H1 (cell line): ENCODE data around the gene PRRX2. TPM values are rescaled to one million over a fixed set of nuclear protein-coding genes. Genes with fewer than 3 reads are reported as not detected.

Experiments
- CTCF ChIA-PET: fragments of 300-600 bp; sonication (Branson Sonifier 250); formaldehyde crosslinking; loops from one replicate; lab custom pipeline; 2021; ENCODE audit not compliant: partially characterized antibody; lab: Charles Lee
- POLR2A ChIA-PET: fragments of 300-600 bp; sonication (Branson Sonifier 250); formaldehyde crosslinking; loops from one replicate; lab custom pipeline; 2021; ENCODE audit warnings: inconsistent platforms; ENCODE audit not compliant: partially characterized antibody; lab: Charles Lee
- DNase-seq, 2 experiments: peaks; one replicate each; pipeline versions ENCODE4 v3.0.0 to v3.0.0-alpha.2; 2010 to 2022; ENCODE audit warnings: low spot score in 2 of 2, low read depth in 1 of 2, mixed read lengths in 1 of 2
- FAIRE-seq: peaks from 2 replicates; lab custom pipeline; 2011; peaks lifted over from hg19 to GRCh38; lab: Jason Lieb, UNC
- H2AFZ ChIP-seq: 2 replicates; pipeline ENCODE4 v1.8.1; 2012; ENCODE audit warnings: low read length, inconsistent platforms
- H2AK5ac ChIP-seq: 2 replicates; pipeline ENCODE4 v1.6.1; 2013; ENCODE audit warnings: low read depth, low read length
- H2BK120ac ChIP-seq: replicated peaks from 2 replicates; pipeline ENCODE3; 2013; ENCODE audit warnings: low read depth, low read length, inconsistent platforms
- H2BK12ac ChIP-seq: 2 replicates; pipeline ENCODE4 v1.6.1; 2013; ENCODE audit warnings: low read depth, low read length
- H2BK15ac ChIP-seq: 2 replicates; pipeline ENCODE4 v1.6.1; 2013; ENCODE audit warnings: low read length
- H2BK20ac ChIP-seq: 2 replicates; pipeline ENCODE4 v1.6.1; 2013; ENCODE audit warnings: low read length
- H2BK5ac ChIP-seq: 2 replicates; pipeline ENCODE4 v1.6.1; 2013; ENCODE audit warnings: low read depth, low read length
- H3K14ac ChIP-seq: 2 replicates; pipeline ENCODE4 v1.6.1; 2013; ENCODE audit warnings: inconsistent platforms; ENCODE audit not compliant: insufficient read length
- H3K18ac ChIP-seq: 2 replicates; pipeline ENCODE4 v1.6.1; 2013; ENCODE audit warnings: low read length; ENCODE audit errors: extremely low read depth
- H3K23ac ChIP-seq: 2 replicates; pipeline ENCODE4 v1.6.1; 2013; ENCODE audit warnings: inconsistent platforms; ENCODE audit not compliant: insufficient read length
- H3K23me2 ChIP-seq: 2 replicates; pipeline ENCODE4 v1.6.1; 2013; ENCODE audit warnings: low read depth, low read length
- H3K27ac ChIP-seq: 2 replicates; pipeline ENCODE4 v1.6.1; 2011; ENCODE audit warnings: low read depth, low read length, inconsistent platforms
- H3K27me3 ChIP-seq, 4 experiments: replicated peaks in 1 of 4; 1 replicate in 1 of 4; 2 replicates in 3 of 4; pipeline versions ENCODE4 v1.6.1 to v1.8.1; 2011 to 2013; ENCODE audit warnings: low read length in 3 of 4, mild to moderate bottlenecking in 3 of 4, inconsistent platforms in 2 of 4, mixed read lengths in 2 of 4, moderate library complexity in 1 of 4; ENCODE audit not compliant: control insufficient read depth in 3 of 4, insufficient read depth in 3 of 4; ENCODE audit errors: extremely low read depth in 1 of 4
- H3K36me3 ChIP-seq, 4 experiments: 2 replicates each; pipeline versions ENCODE4 v1.6.1 to v1.8.1; 2011 to 2013; ENCODE audit warnings: mild to moderate bottlenecking in 4 of 4, low read length in 3 of 4, moderate library complexity in 2 of 4, control low read depth in 1 of 4, inconsistent platforms in 1 of 4; ENCODE audit not compliant: insufficient read depth in 4 of 4, control insufficient read depth in 2 of 4
- H3K4ac ChIP-seq: replicated peaks from 2 replicates; pipeline ENCODE3; 2013; ENCODE audit warnings: low read length, low read depth, mixed read lengths, inconsistent platforms; ENCODE audit not compliant: insufficient read length
- H3K4me1 ChIP-seq, 4 experiments: replicated peaks in 1 of 4; 1 replicate in 1 of 4; 2 replicates in 3 of 4; pipeline versions ENCODE4 v1.6.1 to v1.8.1; 2011 to 2013; ENCODE audit warnings: low read length in 3 of 4, inconsistent platforms in 2 of 4, mixed read lengths in 1 of 4; ENCODE audit not compliant: insufficient read depth in 4 of 4, control insufficient read depth in 3 of 4
- H3K4me2 ChIP-seq, 2 experiments: 2 replicates each; pipeline versions ENCODE4 v1.6.1 to v1.8.1; 2011 to 2013; ENCODE audit warnings: low read depth in 2 of 2, low read length in 2 of 2, control low read depth in 1 of 2, inconsistent platforms in 1 of 2, mild to moderate bottlenecking in 1 of 2; ENCODE audit not compliant: insufficient read depth in 1 of 2
- H3K4me3 ChIP-seq, 4 experiments: fragments of 200-600, 300-600 bp in 1 of 4; sonication (generic), shearing (Covaris generic), sonication (Bioruptor Twin) in 1 of 4; 2 replicates each; pipeline versions ENCODE4 v1.5.1 to v1.8.1; 2011 to 2016; ENCODE audit warnings: low read length in 4 of 4, low read depth in 3 of 4, control low read depth in 2 of 4, inconsistent platforms in 2 of 4, mild to moderate bottlenecking in 2 of 4, mixed read lengths in 1 of 4, moderate library complexity in 1 of 4; ENCODE audit not compliant: insufficient read depth in 2 of 4; ENCODE audit errors: extremely low read depth in 1 of 4
- H3K56ac ChIP-seq: replicated peaks from 2 replicates; pipeline ENCODE3; 2013; ENCODE audit warnings: low read depth, mild to moderate bottlenecking, mixed read lengths, low read length, inconsistent platforms; ENCODE audit not compliant: insufficient read length
- H3K79me1 ChIP-seq: 2 replicates; pipeline ENCODE4 v1.6.1; 2013; ENCODE audit warnings: low read depth, low read length, control low read depth
- H3K79me2 ChIP-seq, 2 experiments: 2 replicates each; pipeline versions ENCODE4 v1.6.1 to v1.8.1; 2012 to 2013; ENCODE audit warnings: low read length in 2 of 2, mild to moderate bottlenecking in 2 of 2, inconsistent platforms in 1 of 2; ENCODE audit not compliant: insufficient read depth in 2 of 2, control insufficient read depth in 1 of 2
- H3K9ac ChIP-seq, 4 experiments: replicated peaks in 1 of 4; 1 replicate in 1 of 4; 2 replicates in 3 of 4; pipeline versions ENCODE4 v1.6.1 to v1.8.1; 2011 to 2013; ENCODE audit warnings: low read depth in 3 of 4, low read length in 3 of 4, control low read depth in 2 of 4, mild to moderate bottlenecking in 2 of 4, moderate library complexity in 2 of 4, inconsistent platforms in 1 of 4; ENCODE audit errors: extremely low read depth in 1 of 4
- H3K9me3 ChIP-seq, 2 experiments: 2 replicates each; pipeline versions ENCODE4 v1.6.1 to v1.8.1; 2012 to 2013; ENCODE audit warnings: mild to moderate bottlenecking in 2 of 2, moderate library complexity in 2 of 2, control low read depth in 1 of 2, inconsistent platforms in 1 of 2, low read depth in 1 of 2, low read length in 1 of 2, mixed read lengths in 1 of 2; ENCODE audit not compliant: insufficient read depth in 2 of 2
- H4K20me1 ChIP-seq, 2 experiments: replicated peaks in 1 of 2; 2 replicates each; pipeline versions ENCODE3 to v1.8.1; 2011 to 2013; ENCODE audit warnings: inconsistent platforms in 2 of 2, low read length in 2 of 2, mild to moderate bottlenecking in 1 of 2; ENCODE audit not compliant: insufficient read depth in 2 of 2, control insufficient read depth in 1 of 2
- H4K5ac ChIP-seq: 2 replicates; pipeline ENCODE4 v1.6.1; 2013; ENCODE audit warnings: low read length, low read depth, mixed read lengths, inconsistent platforms; ENCODE audit not compliant: insufficient read length
- H4K8ac ChIP-seq: 2 replicates; pipeline ENCODE4 v1.8.0; 2013; ENCODE audit warnings: mild to moderate bottlenecking, moderate library complexity, low read length, inconsistent platforms; ENCODE audit not compliant: insufficient read depth; ENCODE audit errors: extremely low read depth
- H4K91ac ChIP-seq: replicated peaks from 2 replicates; pipeline ENCODE3; 2013; ENCODE audit warnings: low read length, mixed read lengths, inconsistent platforms; ENCODE audit not compliant: insufficient read length
- CBX5 ChIP-seq: fragments of 300-800, 300-1000 bp; sonication (generic); IDR thresholded peaks from 2 replicates; pipeline ENCODE4 v1.7.1; 2016; ENCODE audit warnings: antibody characterized with exemption, low read length, low read depth
- CEBPB ChIP-seq: IDR thresholded peaks from 2 replicates; pipeline ENCODE4 v1.6.1; 2012; ENCODE audit warnings: low read depth, low read length
- NANOG ChIP-seq: IDR thresholded peaks from 2 replicates; pipeline ENCODE4 v1.6.1; 2011; ENCODE audit warnings: low read length, low read depth, mild to moderate bottlenecking, inconsistent platforms; ENCODE audit not compliant: insufficient read depth, poor library complexity, severe bottlenecking
- WGBS, 2 experiments: shearing (Covaris generic) in 1 of 2; methylation state at CpG; one replicate each; pipeline versions ENCODE4 v1.1.6 to v1.1.7; 2013 to 2015; ENCODE audit warnings: low lambda C conversion rate in 2 of 2, mixed read lengths in 2 of 2, inconsistent platforms in 1 of 2, low coverage in 1 of 2, missing lambda C conversion rate in 1 of 2; ENCODE audit not compliant: insufficient replicate concordance in 2 of 2, insufficient coverage in 1 of 2, insufficient read length in 1 of 2; ENCODE audit errors: extremely low coverage in 1 of 2, missing lambda C conversion rate in 1 of 2; 5-methylcytosine and 5-hydroxymethylcytosine counted together
- polyA plus RNA-seq, 7 experiments: library from polyadenylated mRNA; depleted of rRNA in 3 of 7; stranded (reverse) in 5 of 7; unstranded in 2 of 7; fragments of >200 nt in 5 of 7; fragments of 200-250 nt in 2 of 7; gene quantifications; 1 replicate in 5 of 7; 2 replicates in 1 of 7; 4 replicates in 1 of 7; pipeline versions ENCODE4 v1.2.1 to v1.2.3, GENCODE V29; 2011 to 2013; ENCODE audit warnings: missing spikeins in 2 of 7, mixed read lengths in 2 of 7
- total RNA-seq: library from RNA; stranded (reverse); fragmentation: NEBNext Ultra II Directional; extraction: Animal tissue kit (Norgen Biotek cat#: 25700); gene quantifications from 2 replicates; pipeline ENCODE4 v1.2.1, GENCODE V29; 2021

Gene PRRX2
- total and polyA plus RNA-seq, 2 of the 8 experiments (the other 6 are each of a cell fraction or from before 2014, with no cell fraction given), result 5.8 to 9.2 TPM

- Histone ChIP-seq H3K27me3 (no peaks in the 10 kb centered on the region), H3K79me1 (no peaks in the 10 kb centered on the region), H2BK120ac (no peak overlapping the region), H2AK5ac (0 out of 2 replicates have a peak overlapping the region, but pooled peaks have one; percentile 24), H3K18ac (no peak overlapping the region), H3K9me3 (no peaks in the 10 kb centered on the region), H3K4ac (no peak overlapping the region), H4K91ac (no peak overlapping the region), H3K23me2 (no peaks in the 10 kb centered on the region), H3K79me2 (no peaks in the 10 kb centered on the region), H3K9ac (no peak overlapping the region), H4K20me1 (no peaks in the 10 kb centered on the region), H3K14ac (no peak overlapping the region), H3K23ac (no peak overlapping the region), H3K4me1 (no peaks in the 10 kb centered on the region; a peak in 1 of 7 replicates), H2BK15ac (no peak overlapping the region), H3K27ac (no peak overlapping the region), H4K5ac (no peak overlapping the region), H2BK5ac (no peak overlapping the region; the same call in 1 of the 2 replicates), H3K4me2 (no peak overlapping the region), H3K4me3 (no peak overlapping the region), H4K8ac (no peak overlapping the region), H3K36me3 (no peaks in the 10 kb centered on the region), H3K56ac (no peak overlapping the region), H2BK20ac (no peak overlapping the region), H2AFZ (no peak overlapping the region), H2BK12ac (no peak overlapping the region)
- ChIA-PET POLR2A (interaction anchor here (1.2 kb wide), 1 partner anchor 10 kb away, joined by 3 read pairs; no protein-coding TSS in a partner anchor), CTCF (interaction anchor here (2.7 kb wide), 1 partner anchor 10 kb away, joined by 17 read pairs; no protein-coding TSS in a partner anchor)
- no peak for FAIRE-seq
- no peak for DNase-seq
- 0 out of 2 replicates have a peak, but pooled peaks have one; percentile 30 for TF ChIP-seq CEBPB
- no peak for TF ChIP-seq NANOG
- no peak for TF ChIP-seq CBX5
- WGBS, 2 experiments, result 82% methylated on average over 8 of the region's 9 CpGs; no CpG with 5 or more reads in 1 of the 2 experiments
Observed at GRCh38 chr9:129686736-129687135, 21.3 kb downstream of the PRRX2 start.
